Measurements from ENCODE around the gene HOTAIR.

DNA sequence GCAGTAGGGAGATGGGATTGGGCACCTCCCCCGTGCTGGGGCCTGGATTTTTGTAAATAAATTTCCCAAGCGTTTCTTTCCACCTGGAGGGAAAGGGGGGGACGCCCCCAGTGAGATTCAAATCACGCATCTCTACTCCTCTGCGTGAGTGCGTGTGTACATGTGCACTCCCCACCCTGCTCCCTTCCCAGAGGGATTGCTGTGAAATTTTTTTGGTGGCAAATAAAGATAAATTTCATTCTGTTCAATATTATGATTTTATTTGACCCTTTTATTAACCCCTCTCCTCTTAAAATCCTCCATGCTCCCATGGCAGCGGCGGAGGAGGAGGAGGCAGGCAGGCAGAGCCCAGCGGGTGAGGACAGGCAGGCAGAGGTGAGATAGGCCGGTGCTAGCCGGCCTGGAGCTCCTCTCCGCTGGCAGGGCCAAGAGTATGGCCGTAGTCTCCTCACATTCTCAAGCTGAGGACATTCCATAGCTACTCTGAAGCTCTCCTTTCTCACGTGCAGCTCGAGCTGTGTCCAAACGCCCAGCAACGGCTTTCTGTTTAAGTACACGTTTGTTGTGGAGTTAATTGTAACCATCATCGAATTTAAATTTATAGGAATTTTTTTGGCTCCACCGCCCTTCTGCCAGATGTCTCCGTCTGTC is 1.5 kb upstream of the HOTAIR start:
- TF ChIP-seq, protein P1, sequence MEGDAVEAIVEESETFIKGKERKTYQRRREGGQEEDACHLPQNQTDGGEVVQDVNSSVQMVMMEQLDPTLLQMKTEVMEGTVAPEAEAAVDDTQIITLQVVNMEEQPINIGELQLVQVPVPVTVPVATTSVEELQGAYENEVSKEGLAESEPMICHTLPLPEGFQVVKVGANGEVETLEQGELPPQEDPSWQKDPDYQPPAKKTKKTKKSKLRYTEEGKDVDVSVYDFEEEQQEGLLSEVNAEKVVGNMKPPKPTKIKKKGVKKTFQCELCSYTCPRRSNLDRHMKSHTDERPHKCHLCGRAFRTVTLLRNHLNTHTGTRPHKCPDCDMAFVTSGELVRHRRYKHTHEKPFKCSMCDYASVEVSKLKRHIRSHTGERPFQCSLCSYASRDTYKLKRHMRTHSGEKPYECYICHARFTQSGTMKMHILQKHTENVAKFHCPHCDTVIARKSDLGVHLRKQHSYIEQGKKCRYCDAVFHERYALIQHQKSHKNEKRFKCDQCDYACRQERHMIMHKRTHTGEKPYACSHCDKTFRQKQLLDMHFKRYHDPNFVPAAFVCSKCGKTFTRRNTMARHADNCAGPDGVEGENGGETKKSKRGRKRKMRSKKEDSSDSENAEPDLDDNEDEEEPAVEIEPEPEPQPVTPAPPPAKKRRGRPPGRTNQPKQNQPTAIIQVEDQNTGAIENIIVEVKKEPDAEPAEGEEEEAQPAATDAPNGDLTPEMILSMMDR (conservative IDR thresholded peaks at IDR 0.05) = no peak
- no peak for TF ChIP-seq EZH2 (IDR thresholded peaks at IDR 0.05; ENCODE audit: low read depth)

All from PC-9 (cell line).